Pons (tissue), 1 donor: ENCODE measurements around the gene CRELD2.

Source experiments
- DNase-seq: peaks from one replicate; pipeline ENCODE4 v3.0.0-alpha.2; 2016; ENCODE audit warnings: low spot score

CRELD2 gene

GRCh38 chr22:49967706-49968208, 49.3 kb downstream of the CRELD2 start:
- peak; percentile 49 for DNase-seq

GRCh38 chr22:49968313-49968830, 49.9 kb downstream of the CRELD2 start:
- DNase-seq = no peak

- no peak for DNase-seq
Measured at GRCh38 chr22:49968831-49969661, 50.6 kb downstream of the CRELD2 start.

GRCh38 chr22:49969751-49970527, 51.5 kb downstream of the CRELD2 start:
- DNase-seq = no peak

GRCh38 chr22:49970528-49971231, 52.2 kb downstream of the CRELD2 start:
- peak; percentile 89 for DNase-seq

GRCh38 chr22:49971232-49972162, 53.1 kb downstream of the CRELD2 start:
- DNase-seq = no peak

GRCh38 chr22:49972163-49973017, 54.0 kb downstream of the CRELD2 start:
- no peak for DNase-seq

GRCh38 chr22:49973018-49973961, 54.9 kb downstream of the CRELD2 start:
- DNase-seq = no peak

- DNase-seq = no peak
Measured at GRCh38 chr22:49975543-49976389, 57.3 kb downstream of the CRELD2 start.

GRCh38 chr22:49976439-49977175, 58.2 kb downstream of the CRELD2 start:
- no peak for DNase-seq
